ENCODE data around the gene PRKCE. TPM values are rescaled to one million over a fixed set of nuclear protein-coding genes. Genes with fewer than 3 reads are reported as not detected.

PRKCE gene
- total and polyA plus RNA-seq, 2 experiments from 2014 or later = 0.94 to 1.2 TPM

GRCh38 chr2:46151577-46151976 lies 500.1 kb downstream of the PRKCE start:
- Mint-ChIP-seq H3K27me3 (ENCODE audit: insufficient read depth, low read depth, poor library complexity) (peaks cover 2% of the 10 kb centered on the region), H3K27ac (no peak overlapping the region), H3K4me3 (no peak overlapping the region), H3K4me1 (peaks cover 3% of the 10 kb centered on the region; the same call in 2 of the 3 replicates), H3K36me3 (ENCODE audit: low read depth) (no peaks in the 10 kb centered on the region), H3K9me3 (no peaks in the 10 kb centered on the region)
- no peaks in the 10 kb centered on the region for H3K79me2 ChIP-seq (replicated peaks; ENCODE audit: insufficient read depth)
- no peak for ATAC-seq
- no peak overlapping the region for H2AFZ ChIP-seq
- no peaks in the 10 kb centered on the region for H4K20me1 ChIP-seq (replicated peaks; ENCODE audit: insufficient read depth)
- H3K9me2 ChIP-seq (ENCODE audit: insufficient read depth) = peaks cover 7% of the 10 kb centered on the region
- H3F3A ChIP-seq (replicated peaks; ENCODE audit: low read depth) = no peaks in the 10 kb centered on the region
- no peak overlapping the region for H3K4me2 ChIP-seq
- no peak for TF ChIP-seq STAT1 (IDR thresholded peaks at IDR 0.05; ENCODE audit: unreplicated experiment)
- TF ChIP-seq POLR2AphosphoS5 (IDR thresholded peaks at IDR 0.05; ENCODE audit: low read depth) = no peak
- no peak for TF ChIP-seq ZNF114 (CRISPR knock-in tag; IDR thresholded peaks at IDR 0.05)
- no peak for TF ChIP-seq EZH2phosphoT487 (IDR thresholded peaks at IDR 0.05; ENCODE audit: unreplicated experiment)
- no peak for TF ChIP-seq CREB1 (CRISPR knock-in tag; IDR thresholded peaks at IDR 0.05; ENCODE audit: low read depth)
- TF ChIP-seq, protein P1, sequence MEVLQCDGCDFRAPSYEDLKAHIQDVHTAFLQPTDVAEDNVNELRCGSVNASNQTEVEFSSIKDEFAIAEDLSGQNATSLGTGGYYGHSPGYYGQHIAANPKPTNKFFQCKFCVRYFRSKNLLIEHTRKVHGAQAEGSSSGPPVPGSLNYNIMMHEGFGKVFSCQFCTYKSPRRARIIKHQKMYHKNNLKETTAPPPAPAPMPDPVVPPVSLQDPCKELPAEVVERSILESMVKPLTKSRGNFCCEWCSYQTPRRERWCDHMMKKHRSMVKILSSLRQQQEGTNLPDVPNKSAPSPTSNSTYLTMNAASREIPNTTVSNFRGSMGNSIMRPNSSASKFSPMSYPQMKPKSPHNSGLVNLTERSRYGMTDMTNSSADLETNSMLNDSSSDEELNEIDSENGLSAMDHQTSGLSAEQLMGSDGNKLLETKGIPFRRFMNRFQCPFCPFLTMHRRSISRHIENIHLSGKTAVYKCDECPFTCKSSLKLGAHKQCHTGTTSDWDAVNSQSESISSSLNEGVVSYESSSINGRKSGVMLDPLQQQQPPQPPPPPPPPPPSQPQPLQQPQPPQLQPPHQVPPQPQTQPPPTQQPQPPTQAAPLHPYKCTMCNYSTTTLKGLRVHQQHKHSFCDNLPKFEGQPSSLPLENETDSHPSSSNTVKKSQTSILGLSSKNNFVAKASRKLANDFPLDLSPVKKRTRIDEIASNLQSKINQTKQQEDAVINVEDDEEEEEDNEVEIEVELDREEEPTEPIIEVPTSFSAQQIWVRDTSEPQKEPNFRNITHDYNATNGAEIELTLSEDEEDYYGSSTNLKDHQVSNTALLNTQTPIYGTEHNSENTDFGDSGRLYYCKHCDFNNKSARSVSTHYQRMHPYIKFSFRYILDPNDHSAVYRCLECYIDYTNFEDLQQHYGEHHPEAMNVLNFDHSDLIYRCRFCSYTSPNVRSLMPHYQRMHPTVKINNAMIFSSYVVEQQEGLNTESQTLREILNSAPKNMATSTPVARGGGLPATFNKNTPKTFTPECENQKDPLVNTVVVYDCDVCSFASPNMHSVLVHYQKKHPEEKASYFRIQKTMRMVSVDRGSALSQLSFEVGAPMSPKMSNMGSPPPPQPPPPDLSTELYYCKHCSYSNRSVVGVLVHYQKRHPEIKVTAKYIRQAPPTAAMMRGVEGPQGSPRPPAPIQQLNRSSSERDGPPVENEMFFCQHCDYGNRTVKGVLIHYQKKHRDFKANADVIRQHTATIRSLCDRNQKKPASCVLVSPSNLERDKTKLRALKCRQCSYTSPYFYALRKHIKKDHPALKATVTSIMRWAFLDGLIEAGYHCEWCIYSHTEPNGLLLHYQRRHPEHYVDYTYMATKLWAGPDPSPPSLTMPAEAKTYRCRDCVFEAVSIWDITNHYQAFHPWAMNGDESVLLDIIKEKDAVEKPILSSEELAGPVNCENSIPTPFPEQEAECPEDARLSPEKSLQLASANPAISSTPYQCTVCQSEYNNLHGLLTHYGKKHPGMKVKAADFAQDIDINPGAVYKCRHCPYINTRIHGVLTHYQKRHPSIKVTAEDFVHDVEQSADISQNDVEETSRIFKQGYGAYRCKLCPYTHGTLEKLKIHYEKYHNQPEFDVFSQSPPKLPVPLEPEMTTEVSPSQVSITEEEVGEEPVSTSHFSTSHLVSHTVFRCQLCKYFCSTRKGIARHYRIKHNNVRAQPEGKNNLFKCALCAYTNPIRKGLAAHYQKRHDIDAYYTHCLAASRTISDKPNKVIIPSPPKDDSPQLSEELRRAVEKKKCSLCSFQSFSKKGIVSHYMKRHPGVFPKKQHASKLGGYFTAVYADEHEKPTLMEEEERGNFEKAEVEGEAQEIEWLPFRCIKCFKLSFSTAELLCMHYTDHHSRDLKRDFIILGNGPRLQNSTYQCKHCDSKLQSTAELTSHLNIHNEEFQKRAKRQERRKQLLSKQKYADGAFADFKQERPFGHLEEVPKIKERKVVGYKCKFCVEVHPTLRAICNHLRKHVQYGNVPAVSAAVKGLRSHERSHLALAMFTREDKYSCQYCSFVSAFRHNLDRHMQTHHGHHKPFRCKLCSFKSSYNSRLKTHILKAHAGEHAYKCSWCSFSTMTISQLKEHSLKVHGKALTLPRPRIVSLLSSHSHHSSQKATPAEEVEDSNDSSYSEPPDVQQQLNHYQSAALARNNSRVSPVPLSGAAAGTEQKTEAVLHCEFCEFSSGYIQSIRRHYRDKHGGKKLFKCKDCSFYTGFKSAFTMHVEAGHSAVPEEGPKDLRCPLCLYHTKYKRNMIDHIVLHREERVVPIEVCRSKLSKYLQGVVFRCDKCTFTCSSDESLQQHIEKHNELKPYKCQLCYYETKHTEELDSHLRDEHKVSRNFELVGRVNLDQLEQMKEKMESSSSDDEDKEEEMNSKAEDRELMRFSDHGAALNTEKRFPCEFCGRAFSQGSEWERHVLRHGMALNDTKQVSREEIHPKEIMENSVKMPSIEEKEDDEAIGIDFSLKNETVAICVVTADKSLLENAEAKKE (CRISPR knock-in tag; IDR thresholded peaks at IDR 0.05) = no peak
- no peak for TF ChIP-seq ZNF331 (CRISPR knock-in tag; IDR thresholded peaks at IDR 0.05; ENCODE audit: low read depth)
- TF ChIP-seq EZH2 (IDR thresholded peaks at IDR 0.05; ENCODE audit: low read depth, unreplicated experiment) = no peak
- no peak for TF ChIP-seq NANOG (IDR thresholded peaks at IDR 0.05; ENCODE audit: borderline replicate concordance)
- TF ChIP-seq JUNB (IDR thresholded peaks at IDR 0.05; ENCODE audit: unreplicated experiment) = no peak
- TF ChIP-seq REST (IDR thresholded peaks at IDR 0.05; ENCODE audit: unreplicated experiment) = no peak
- TF ChIP-seq, protein P2, sequence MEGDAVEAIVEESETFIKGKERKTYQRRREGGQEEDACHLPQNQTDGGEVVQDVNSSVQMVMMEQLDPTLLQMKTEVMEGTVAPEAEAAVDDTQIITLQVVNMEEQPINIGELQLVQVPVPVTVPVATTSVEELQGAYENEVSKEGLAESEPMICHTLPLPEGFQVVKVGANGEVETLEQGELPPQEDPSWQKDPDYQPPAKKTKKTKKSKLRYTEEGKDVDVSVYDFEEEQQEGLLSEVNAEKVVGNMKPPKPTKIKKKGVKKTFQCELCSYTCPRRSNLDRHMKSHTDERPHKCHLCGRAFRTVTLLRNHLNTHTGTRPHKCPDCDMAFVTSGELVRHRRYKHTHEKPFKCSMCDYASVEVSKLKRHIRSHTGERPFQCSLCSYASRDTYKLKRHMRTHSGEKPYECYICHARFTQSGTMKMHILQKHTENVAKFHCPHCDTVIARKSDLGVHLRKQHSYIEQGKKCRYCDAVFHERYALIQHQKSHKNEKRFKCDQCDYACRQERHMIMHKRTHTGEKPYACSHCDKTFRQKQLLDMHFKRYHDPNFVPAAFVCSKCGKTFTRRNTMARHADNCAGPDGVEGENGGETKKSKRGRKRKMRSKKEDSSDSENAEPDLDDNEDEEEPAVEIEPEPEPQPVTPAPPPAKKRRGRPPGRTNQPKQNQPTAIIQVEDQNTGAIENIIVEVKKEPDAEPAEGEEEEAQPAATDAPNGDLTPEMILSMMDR (conservative IDR thresholded peaks at IDR 0.05; ENCODE audit: low read depth in 2 of 2) = no peak
- TF ChIP-seq ETS1 (IDR thresholded peaks at IDR 0.05) = no peak
- no peaks in the 10 kb centered on the region for H3K27me3 ChIP-seq (ENCODE audit: insufficient read depth)
- H3K4me3 ChIP-seq = no peak overlapping the region
- no peaks in the 10 kb centered on the region for H3K4me1 ChIP-seq (ENCODE audit: insufficient read depth)
- DNase-seq (ENCODE audit: low spot score) = no peak
- no peaks in the 10 kb centered on the region for H3K36me3 ChIP-seq (ENCODE audit: insufficient read depth)
- no peak overlapping the region for H3K27ac ChIP-seq (ENCODE audit: low read depth)
